GM12878 (cell line): ENCODE measurements around the gene OPN4. TPM values are rescaled to one million over a fixed set of nuclear protein-coding genes. Genes with fewer than 3 reads are reported as not detected.
A peak's percentile ranks its signal among the peaks of the same experiment; 100 is the strongest.

Source experiments
- ATF7 ChIP-seq: fragments of 450-650 bp; IDR thresholded peaks from 2 replicates; pipeline ENCODE4 v1.6.1; 2016; ENCODE audit warnings: low read depth, mild to moderate bottlenecking
- CBX5 ChIP-seq: sonication (generic); IDR thresholded peaks from 2 replicates; pipeline ENCODE4 v1.6.1; 2016; ENCODE audit warnings: low read depth, moderate library complexity, mild to moderate bottlenecking, inconsistent platforms
- DPF2 ChIP-seq: fragments of 450-650 bp; IDR thresholded peaks from 2 replicates; pipeline ENCODE4 v1.6.1; 2017; ENCODE audit warnings: mild to moderate bottlenecking
- IKZF2 ChIP-seq, 2 experiments: fragments of 450-650 bp; IDR thresholded peaks; 2 replicates each; pipeline ENCODE4 v1.6.1; 2017; ENCODE audit warnings: mild to moderate bottlenecking in 2 of 2, moderate library complexity in 2 of 2
- IRF4 ChIP-seq: IDR thresholded peaks from 2 replicates; pipeline ENCODE4 v1.6.1; 2011; ENCODE audit warnings: low read depth, low read length
- MEF2B ChIP-seq: fragments of 450-650 bp; IDR thresholded peaks from 2 replicates; pipeline ENCODE4 v1.6.1; 2018; ENCODE audit warnings: mild to moderate bottlenecking, moderate library complexity; ENCODE audit not compliant: partially characterized antibody, poor library complexity, severe bottlenecking
- MLLT1 ChIP-seq: fragments of 450-650 bp; IDR thresholded peaks from 2 replicates; pipeline ENCODE4 v1.6.1; 2016; ENCODE audit warnings: mild to moderate bottlenecking
- MTA2 ChIP-seq: fragments of 450-650 bp; IDR thresholded peaks from 2 replicates; pipeline ENCODE4 v1.6.1; 2016; ENCODE audit warnings: low read depth, mild to moderate bottlenecking, moderate library complexity
- NFYB ChIP-seq: IDR thresholded peaks from 2 replicates; pipeline ENCODE4 v1.6.1; 2011; ENCODE audit warnings: low read depth, mild to moderate bottlenecking, low read length, improper control_type of control experiment, moderate library complexity; ENCODE audit not compliant: insufficient read depth
- PBX3 ChIP-seq: IDR thresholded peaks from 2 replicates; pipeline ENCODE4 v1.6.1; 2011; ENCODE audit warnings: mild to moderate bottlenecking, low read depth, low read length, moderate library complexity; ENCODE audit not compliant: insufficient replicate concordance
- POLR2AphosphoS2 ChIP-seq: IDR thresholded peaks from 2 replicates; pipeline ENCODE4 v1.6.1; 2011; ENCODE audit warnings: low read depth, mild to moderate bottlenecking, low read length, improper control_type of control experiment, moderate library complexity
- RAD21 ChIP-seq: IDR thresholded peaks from 2 replicates; pipeline ENCODE4 v1.6.1; 2011; ENCODE audit warnings: mild to moderate bottlenecking, low read depth, low read length, moderate library complexity; ENCODE audit not compliant: insufficient read depth
- RB1 ChIP-seq: fragments of 450-650 bp; formaldehyde crosslinking; IDR thresholded peaks from 2 replicates; pipeline ENCODE4 v1.6.1; 2017; ENCODE audit warnings: mild to moderate bottlenecking, borderline replicate concordance
- RBBP5 ChIP-seq: fragments of 200-600 bp; sonication (generic); conservative IDR thresholded peaks from 2 replicates; pipeline ENCODE4 v1.6.1; 2016
- SIN3A ChIP-seq: IDR thresholded peaks from 2 replicates; pipeline ENCODE4 v1.6.1; 2012; ENCODE audit warnings: low read depth, low read length, improper control_type of control experiment
- SPI1 ChIP-seq: IDR thresholded peaks from 2 replicates; pipeline ENCODE4 v1.6.1; 2011; ENCODE audit warnings: low read depth, mild to moderate bottlenecking, low read length, moderate library complexity, borderline replicate concordance; ENCODE audit not compliant: insufficient read depth
- SREBF2 ChIP-seq: IDR thresholded peaks from 2 replicates; pipeline ENCODE4 v1.6.1; 2012; ENCODE audit warnings: mild to moderate bottlenecking, low read length
- STAT1 ChIP-seq: fragments of 450-650 bp; conservative IDR thresholded peaks from 2 replicates; pipeline ENCODE4 v1.6.1; 2014; ENCODE audit warnings: antibody characterized with exemption, mild to moderate bottlenecking
- ZBTB11 ChIP-seq: fragments of 450-650 bp; formaldehyde crosslinking; IDR thresholded peaks from 2 replicates; pipeline ENCODE4 v1.5.0; 2022; ENCODE audit warnings: mild to moderate bottlenecking, missing genetic modification characterization
- ZNF274 ChIP-seq: IDR thresholded peaks from one replicate; pipeline ENCODE4 v1.8.0; 2011; ENCODE audit not compliant: insufficient read length, insufficient read depth
- ZZZ3 ChIP-seq: IDR thresholded peaks from 2 replicates; pipeline ENCODE4 v1.6.1; 2011; ENCODE audit warnings: low read depth; ENCODE audit not compliant: control insufficient read depth, insufficient read length
- polyA plus RNA-seq, 11 experiments: library from polyadenylated mRNA; depleted of rRNA in 4 of 11; unstranded in 6 of 11; stranded (reverse) in 5 of 11; fragments of >200 nt; fragmentation: Nextera tagmentation in 4 of 11; fragmentation: Illumina TruSeq in 1 of 11; extraction: Ambion mirVana in 4 of 11; extraction: Trizol in 1 of 11; gene quantifications; 1 replicate in 1 of 11; 2 replicates in 10 of 11; pipeline versions ENCODE4 v1.2.1 to v1.2.3, GENCODE V29; 2011 to 2016; ENCODE audit warnings: inconsistent platforms in 2 of 11, missing spikeins in 2 of 11, low read depth in 1 of 11
- total RNA-seq, 4 experiments: library from RNA; depleted of rRNA in 3 of 4; stranded (reverse); fragments of >200 nt in 3 of 4; fragmentation: Illumina TruSeq in 1 of 4; extraction: Trizol in 1 of 4; gene quantifications; 2 replicates each; pipeline versions ENCODE4 v1.2.1 to v1.2.3, GENCODE V29; 2013 to 2021
- TF ChIP-seq, protein P1 (sequence below): IDR thresholded peaks from 2 replicates; pipeline ENCODE4 v1.6.1; 2011; ENCODE audit warnings: borderline replicate concordance, low read depth, mild to moderate bottlenecking, moderate library complexity, low read length; ENCODE audit not compliant: insufficient read depth, poor library complexity, severe bottlenecking

OPN4 gene
- total and polyA plus RNA-seq, 10 of the 15 experiments (the other 5 are each of a cell fraction or from before 2014, with no cell fraction given): not detected

- no peak for TF ChIP-seq ZNF274
- TF ChIP-seq SPI1: no peak
- no peak for TF ChIP-seq MLLT1
- TF ChIP-seq SREBF2: no peak
- no peak; the same call in 1 of the 2 replicates for TF ChIP-seq DPF2
- TF ChIP-seq, protein P1, sequence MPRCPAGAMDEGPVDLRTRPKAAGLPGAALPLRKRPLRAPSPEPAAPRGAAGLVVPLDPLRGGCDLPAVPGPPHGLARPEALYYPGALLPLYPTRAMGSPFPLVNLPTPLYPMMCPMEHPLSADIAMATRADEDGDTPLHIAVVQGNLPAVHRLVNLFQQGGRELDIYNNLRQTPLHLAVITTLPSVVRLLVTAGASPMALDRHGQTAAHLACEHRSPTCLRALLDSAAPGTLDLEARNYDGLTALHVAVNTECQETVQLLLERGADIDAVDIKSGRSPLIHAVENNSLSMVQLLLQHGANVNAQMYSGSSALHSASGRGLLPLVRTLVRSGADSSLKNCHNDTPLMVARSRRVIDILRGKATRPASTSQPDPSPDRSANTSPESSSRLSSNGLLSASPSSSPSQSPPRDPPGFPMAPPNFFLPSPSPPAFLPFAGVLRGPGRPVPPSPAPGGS: no peak
- peak; percentile 76; the same call in 1 of the 2 replicates for TF ChIP-seq MTA2
- TF ChIP-seq SIN3A: no peak
- 0 out of 2 replicates have a peak, but pooled peaks have one; percentile 11 for TF ChIP-seq RAD21
- TF ChIP-seq POLR2AphosphoS2: no peak
- TF ChIP-seq IKZF2 (IDR thresholded peaks at IDR 0.05): peak; percentile 36 to 47; a peak in 2 of 4 replicates
- no peak for TF ChIP-seq RBBP5
- TF ChIP-seq MEF2B: peak; percentile 88
- no peak for TF ChIP-seq RB1
- peak; percentile 27; the same call in 1 of the 2 replicates for TF ChIP-seq ATF7
- TF ChIP-seq ZZZ3: no peak
- TF ChIP-seq CBX5: no peak
- no peak for TF ChIP-seq IRF4
- TF ChIP-seq PBX3: peak; percentile 65
- TF ChIP-seq STAT1: no peak
- TF ChIP-seq ZBTB11 (CRISPR knock-in tag): no peak
- no peak for TF ChIP-seq NFYB
These were observed 10.1 kb upstream of the OPN4 start (continued) for GRCh38 chr10:86644152-86644793.
